GM18508 (cell line): Measurements from ENCODE around the gene SERF2.
"Not testable (repeated sequence)": the region's sequence is repeated elsewhere in the genome, so short reads cannot be mapped to it uniquely, and the experiment has no call there.

Experiments
- ATAC-seq: cut with Tn5 transposase; IDR thresholded peaks from one replicate; pipeline ENCODE4 v1.9.1; 2021; ENCODE audit warnings: moderate number of reproducible peaks; ENCODE audit not compliant: insufficient read depth, unreplicated experiment

SERF2 gene

DNA sequence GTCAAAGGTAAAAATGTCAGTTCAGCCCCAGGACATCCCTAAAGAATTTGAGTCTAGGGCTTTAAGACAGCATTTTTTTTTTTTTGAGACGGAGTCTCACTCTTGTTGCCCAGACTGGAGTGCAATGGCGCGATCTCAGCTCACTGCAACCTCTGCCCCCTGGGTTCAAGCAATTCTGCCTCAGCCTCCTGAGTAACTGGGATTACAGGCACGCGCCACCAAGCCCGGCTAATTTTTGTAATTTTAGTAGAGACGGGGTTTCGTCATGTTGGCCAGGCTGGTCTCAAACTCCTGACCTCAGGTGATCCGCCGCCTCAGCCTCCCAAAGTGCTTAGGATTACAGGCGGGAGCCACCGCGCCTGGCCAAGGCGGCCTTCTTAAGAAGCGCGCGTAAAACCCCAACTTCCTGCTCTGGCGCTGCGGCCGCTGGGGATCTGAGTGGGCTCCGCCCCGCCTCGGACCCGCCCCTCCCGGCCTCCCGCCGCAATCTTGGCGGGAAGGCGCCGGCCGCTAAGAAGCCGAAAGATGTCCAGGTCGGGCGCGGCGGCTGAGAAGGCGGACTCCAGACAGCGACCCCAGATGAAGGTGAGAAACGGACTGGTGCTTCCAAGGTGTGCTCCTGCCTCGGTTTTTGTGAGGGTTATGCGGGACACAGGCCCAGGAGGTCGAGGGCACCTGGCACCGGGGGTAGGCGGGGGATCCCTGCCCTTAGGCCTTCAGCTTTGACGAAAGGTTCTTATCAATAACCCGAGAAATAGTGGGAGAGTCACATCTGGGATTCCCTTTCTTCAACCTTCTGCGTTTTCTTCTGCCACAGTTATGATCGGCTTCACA lies 34.6 kb downstream of the SERF2 start, which contains the start of gene WDR76:
TSS of gene WDR76 (plus strand) at position 495 of the 834 bp plus-strand sequence. CDS start at position 526, 31 bp downstream.
- ATAC-seq = no peak

DNA sequence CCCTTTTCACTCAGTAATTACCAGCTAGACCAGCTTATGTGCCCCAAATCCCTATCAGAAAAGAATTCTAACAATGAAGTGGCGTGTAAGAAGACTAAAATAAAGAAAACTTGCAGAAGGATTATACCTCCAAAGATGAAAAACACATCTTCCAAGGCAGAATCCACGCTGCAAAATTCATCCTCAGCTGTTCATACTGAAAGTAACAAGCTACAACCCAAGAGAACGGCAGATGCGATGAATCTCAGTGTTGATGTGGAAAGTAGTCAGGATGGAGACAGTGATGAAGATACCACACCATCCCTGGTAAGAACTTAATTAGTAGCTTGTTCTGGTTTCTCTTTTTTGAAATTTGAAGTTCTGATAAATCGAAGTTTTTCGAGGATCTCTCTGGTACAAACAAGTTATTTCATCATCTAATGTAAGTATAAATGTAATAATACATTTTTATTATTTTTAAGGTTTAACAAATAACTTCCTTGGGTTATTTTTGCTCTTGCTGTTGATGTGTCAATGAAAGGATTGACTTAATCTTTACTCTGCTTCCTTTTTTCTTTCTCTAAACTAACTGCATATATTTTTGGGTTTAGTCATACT lies 36.0 kb downstream of the SERF2 start:
- ATAC-seq = no peak

DNA sequence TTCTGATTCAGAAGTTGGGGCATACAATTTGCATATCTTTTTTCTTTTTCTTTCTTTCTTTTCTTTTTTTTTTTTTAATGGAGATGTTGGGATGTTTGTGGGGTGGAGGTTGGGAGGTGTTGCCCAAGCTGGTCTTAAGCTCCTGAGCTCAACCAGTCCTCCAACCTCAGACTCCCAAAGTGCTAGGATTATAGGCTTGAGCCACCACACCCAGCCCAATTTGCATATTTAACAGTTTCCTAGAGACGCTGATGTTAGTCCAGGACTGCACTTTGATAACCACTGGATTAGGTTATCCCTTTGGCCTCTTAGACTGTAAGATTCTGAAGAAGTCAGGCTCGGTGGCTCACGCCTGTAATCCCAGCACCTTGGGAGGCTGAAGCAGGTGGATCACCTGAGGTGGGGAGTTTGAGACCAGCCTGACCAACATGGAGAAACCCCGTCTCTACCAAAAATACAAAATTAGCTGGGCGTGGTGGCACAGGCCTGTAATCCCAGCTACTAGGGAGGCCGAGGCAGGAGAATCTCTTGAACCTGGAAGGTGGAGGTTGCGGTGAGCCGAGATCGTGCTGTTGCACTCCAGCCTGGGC lies 37.9 kb downstream of the SERF2 start:
- ATAC-seq = not testable (repeated sequence)

DNA sequence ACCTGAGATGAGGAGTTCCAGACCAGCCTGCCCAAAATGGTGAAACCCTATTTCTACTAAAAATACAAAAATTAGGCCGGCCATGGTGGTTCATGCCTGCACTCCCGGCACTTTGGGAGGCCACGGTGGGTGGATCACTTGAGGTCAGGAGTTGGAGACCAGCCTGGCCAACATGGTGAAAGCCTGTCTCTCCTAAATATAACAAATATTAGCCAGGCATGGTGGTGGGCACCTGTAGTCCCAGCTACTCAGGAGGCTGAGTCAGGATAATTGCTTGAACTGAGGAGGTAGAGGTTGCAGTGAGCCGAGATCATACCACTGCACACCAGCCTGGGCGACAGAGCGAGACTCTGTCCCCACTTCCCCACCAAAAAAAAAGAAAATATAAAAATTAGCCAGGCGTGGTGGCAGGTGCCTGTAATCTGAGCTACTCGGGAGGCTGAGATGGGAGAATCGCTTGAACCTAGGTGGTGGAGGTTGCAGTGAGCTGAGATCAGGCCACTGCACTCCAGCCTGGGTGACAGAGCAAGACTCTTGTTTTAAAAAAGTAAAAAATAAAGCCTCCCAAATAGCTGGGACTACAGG lies 38.7 kb downstream of the SERF2 start:
- not testable (repeated sequence) for ATAC-seq

DNA sequence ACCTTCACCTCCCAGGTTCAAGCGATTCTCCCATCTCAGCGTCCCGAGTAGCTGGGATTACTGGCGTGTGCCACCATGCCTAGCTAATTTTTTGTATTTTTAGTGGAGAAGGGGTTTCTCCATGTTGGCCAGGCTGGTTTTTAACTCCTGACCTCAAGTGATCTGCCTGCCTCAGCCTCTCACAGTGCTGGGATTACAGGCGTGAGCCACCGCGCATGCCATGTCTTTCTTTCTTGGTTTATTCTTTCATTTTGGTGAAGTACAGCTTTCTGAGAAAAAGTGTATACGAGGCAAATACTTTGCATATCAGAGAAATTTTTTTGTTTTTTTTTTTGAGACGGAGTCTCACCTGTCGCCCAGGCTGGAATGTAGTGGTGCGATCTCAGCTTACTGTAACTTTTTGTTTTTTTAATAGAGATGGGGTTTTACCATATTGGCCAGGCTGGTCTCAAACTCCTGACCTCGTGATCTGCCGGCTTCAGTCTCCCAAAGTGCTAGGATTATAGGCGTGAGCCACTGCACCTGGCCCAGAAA lies 39.5 kb downstream of the SERF2 start:
- not testable (repeated sequence) for ATAC-seq

DNA sequence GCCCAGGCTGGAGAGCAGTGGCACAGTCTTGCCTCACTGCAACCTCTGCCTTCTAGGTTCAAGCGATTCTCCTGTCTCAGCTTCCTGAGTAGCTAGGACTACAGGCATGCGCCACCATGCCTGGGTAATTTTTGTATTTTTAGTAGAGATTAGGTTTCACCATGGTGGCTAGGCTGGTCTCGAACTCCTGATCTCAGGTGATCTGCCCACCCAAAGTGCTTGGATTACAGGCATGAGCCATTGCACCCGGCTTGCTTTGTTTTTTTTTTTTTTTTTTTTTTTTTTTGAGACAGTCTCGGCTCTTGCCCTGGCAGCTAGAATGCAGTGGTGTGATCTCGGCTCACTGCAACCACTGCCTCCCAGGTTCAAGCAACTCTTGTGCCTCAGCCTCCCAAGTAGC lies 40.4 kb downstream of the SERF2 start:
- ATAC-seq = not testable (repeated sequence)

DNA sequence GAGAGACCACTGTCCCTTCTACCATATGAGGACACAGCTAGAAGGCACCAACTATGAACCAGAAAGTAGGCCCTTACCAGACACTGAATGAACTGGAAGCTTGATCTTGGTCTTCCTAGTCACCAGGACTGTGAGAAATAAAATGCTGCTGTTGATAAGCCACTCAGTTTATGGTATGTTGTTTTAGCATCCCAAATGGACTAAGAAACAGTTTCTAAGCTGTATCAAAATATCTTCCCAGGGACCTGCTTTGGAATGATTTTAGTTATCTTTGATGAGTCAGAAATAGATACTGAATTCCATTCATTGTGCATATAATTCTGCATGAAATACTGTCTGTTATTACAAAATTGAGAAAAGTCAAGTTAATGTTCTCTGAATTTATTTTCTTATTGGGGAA lies 53.3 kb downstream of the SERF2 start:
- no peak for ATAC-seq
